Mesothelial cell of epicardium (in vitro differentiated cells): Measurements from ENCODE around the gene PRKD1. TPM values are rescaled to one million over a fixed set of nuclear protein-coding genes. Genes with fewer than 3 reads are reported as not detected.

Experiments used
- DNase-seq, 2 experiments: peaks; one replicate each; pipeline ENCODE4 v3.0.0; 2021; ENCODE audit warnings: low spot score in 2 of 2; ENCODE audit not compliant: unreplicated experiment in 2 of 2
- H3K27ac Mint-ChIP-seq: 2 replicates; pipeline ENCODE4 v1.8.0; 2021; ENCODE audit warnings: mixed read lengths
- H3K27me3 Mint-ChIP-seq: 2 replicates; pipeline ENCODE4 v1.8.0; 2021; ENCODE audit warnings: low read depth, mixed read lengths
- H3K36me3 Mint-ChIP-seq: 2 replicates; pipeline ENCODE4 v1.8.0; 2021; ENCODE audit warnings: mixed read lengths
- H3K4me1 Mint-ChIP-seq: 2 replicates; pipeline ENCODE4 v1.8.0; 2021; ENCODE audit warnings: mixed read lengths
- H3K4me3 Mint-ChIP-seq: 2 replicates; pipeline ENCODE4 v1.8.0; 2021; ENCODE audit warnings: mild to moderate bottlenecking, moderate library complexity, mixed read lengths
- H3K9me3 Mint-ChIP-seq: 2 replicates; pipeline ENCODE4 v1.8.0; 2021; ENCODE audit warnings: mixed read lengths
- total RNA-seq: library from RNA; stranded (reverse); gene quantifications from 3 replicates; pipeline ENCODE4 v1.2.1, GENCODE V29; 2021
- TF ChIP-seq, protein P1 (sequence below): fragments of 200-600 bp; sonication (generic); IDR thresholded peaks from one replicate; pipeline ENCODE4 v1.5.0; 2021; ENCODE audit warnings: antibody characterized with exemption; ENCODE audit not compliant: unreplicated experiment

Gene PRKD1
- total RNA-seq, 1 donor from 2014 or later, result 27.3 TPM

DNA sequence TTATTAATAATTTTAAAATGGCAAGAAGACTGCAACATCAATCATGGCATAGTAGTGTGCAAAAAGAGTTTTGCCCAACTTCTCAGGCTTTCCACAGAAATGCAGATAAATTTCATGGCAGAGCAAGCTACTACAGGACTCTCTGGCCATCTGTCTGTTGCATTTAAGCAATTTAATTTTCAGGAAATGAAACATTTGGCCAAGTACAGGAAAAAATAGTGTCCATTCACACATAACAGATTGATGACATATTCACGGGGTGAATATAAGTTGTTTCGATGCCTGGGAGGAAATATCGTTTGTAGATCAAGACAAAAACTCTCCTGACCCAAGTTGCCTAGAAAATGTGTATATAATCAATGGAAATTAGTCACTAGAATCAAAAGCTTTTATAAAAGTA is 324.0 kb downstream of the PRKD1 start:
- no peak for DNase-seq
- Mint-ChIP-seq H3K27ac (no peak overlapping the region), H3K4me3 (no peak overlapping the region), H3K4me1 (no peaks in the 10 kb centered on the region), H3K36me3 (peaks cover 9% of the 10 kb centered on the region), H3K27me3 (no peaks in the 10 kb centered on the region), H3K9me3 (peaks cover 7% of the 10 kb centered on the region)
- TF ChIP-seq, protein P1, sequence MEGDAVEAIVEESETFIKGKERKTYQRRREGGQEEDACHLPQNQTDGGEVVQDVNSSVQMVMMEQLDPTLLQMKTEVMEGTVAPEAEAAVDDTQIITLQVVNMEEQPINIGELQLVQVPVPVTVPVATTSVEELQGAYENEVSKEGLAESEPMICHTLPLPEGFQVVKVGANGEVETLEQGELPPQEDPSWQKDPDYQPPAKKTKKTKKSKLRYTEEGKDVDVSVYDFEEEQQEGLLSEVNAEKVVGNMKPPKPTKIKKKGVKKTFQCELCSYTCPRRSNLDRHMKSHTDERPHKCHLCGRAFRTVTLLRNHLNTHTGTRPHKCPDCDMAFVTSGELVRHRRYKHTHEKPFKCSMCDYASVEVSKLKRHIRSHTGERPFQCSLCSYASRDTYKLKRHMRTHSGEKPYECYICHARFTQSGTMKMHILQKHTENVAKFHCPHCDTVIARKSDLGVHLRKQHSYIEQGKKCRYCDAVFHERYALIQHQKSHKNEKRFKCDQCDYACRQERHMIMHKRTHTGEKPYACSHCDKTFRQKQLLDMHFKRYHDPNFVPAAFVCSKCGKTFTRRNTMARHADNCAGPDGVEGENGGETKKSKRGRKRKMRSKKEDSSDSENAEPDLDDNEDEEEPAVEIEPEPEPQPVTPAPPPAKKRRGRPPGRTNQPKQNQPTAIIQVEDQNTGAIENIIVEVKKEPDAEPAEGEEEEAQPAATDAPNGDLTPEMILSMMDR, result no peak

DNA sequence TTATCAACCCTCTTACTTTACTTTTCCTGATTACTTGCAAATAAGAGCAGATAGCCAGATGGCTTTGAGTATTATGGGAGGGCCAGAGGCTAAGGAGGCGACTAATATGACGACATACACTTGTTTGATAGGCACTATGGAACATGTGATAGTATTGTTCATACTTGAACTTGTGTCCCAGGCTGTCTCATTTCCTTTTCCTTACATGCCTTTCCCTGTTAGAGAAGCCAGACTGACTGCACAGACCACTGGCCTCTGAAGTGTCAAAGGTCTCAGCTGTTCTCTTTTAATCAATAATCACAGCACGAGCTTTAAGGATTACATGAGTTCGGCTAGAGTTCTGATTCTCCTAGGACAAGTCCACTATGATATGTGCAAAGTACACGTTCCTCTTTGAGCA is 326.0 kb downstream of the PRKD1 start:
- no peak for DNase-seq
- peaks cover 7% of the 10 kb centered on the region for H3K9me3 Mint-ChIP-seq
- no peaks in the 10 kb centered on the region for H3K4me1 Mint-ChIP-seq
- TF ChIP-seq, protein P1, result no peak
- no peak overlapping the region for H3K4me3 Mint-ChIP-seq
- no peaks in the 10 kb centered on the region for H3K27me3 Mint-ChIP-seq
- H3K36me3 Mint-ChIP-seq, result peaks cover 11% of the 10 kb centered on the region
- H3K27ac Mint-ChIP-seq, result no peak overlapping the region

DNA sequence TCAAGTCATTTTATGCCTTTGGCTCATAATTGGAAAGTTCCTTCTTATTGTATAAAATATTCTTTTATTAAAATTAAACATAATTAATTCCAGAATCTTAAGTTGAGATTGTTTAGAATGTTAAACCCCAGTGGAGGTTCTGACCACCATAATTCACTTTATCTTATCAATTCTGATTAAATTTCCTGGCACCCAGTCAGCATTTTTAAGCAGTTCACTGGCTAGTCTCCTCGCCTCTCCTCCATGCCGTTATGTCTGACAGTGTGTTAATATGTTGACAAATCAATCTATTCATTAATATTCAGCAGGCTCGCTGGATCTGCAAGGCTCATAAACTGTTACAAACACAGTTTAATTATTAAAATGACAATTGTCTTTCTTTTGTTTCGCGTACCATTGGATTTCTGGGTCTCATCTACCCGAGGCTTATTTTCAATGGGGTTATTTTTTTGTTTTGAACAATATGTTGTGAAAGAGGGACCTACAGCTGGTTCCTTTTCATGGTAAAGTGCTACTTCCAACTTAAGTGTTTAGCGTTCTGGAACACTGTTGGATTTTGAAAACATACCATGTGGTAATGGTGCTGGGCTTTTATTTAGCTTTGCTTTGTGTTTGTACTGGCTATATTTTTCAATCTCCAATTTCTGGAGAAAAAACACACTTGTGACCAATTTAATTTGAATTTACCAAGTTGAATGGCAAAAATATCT is 339.7 kb downstream of the PRKD1 start:
- no peaks in the 10 kb centered on the region for H3K9me3 Mint-ChIP-seq
- H3K27me3 Mint-ChIP-seq, result no peaks in the 10 kb centered on the region
- peaks cover 30% of the 10 kb centered on the region for H3K4me1 Mint-ChIP-seq
- DNase-seq, result no peak
- no peaks in the 10 kb centered on the region for H3K36me3 Mint-ChIP-seq
- no peak overlapping the region for H3K4me3 Mint-ChIP-seq
- no peak overlapping the region for H3K27ac Mint-ChIP-seq
- TF ChIP-seq, protein P1, result no peak

DNA sequence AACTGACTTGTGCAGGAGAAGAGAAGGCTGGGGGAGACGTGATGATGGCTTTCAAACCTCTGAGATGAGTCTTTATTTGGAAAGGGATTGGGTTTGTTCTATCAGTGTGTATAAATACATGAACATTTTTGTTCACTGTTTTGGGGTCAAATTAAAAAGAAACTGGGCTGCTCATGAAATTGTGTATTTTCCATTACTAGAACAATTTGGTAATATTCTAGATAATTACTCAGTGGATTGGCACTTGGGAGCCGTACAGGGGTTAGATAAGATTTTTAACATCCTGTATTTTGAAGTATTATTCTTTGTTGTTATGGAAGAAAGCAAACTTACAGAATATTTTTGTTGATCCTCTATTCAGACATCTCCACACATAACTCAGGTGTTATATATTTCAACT is 340.6 kb downstream of the PRKD1 start:
- Mint-ChIP-seq H3K4me1 (peaks cover 30% of the 10 kb centered on the region), H3K27me3 (no peaks in the 10 kb centered on the region), H3K9me3 (no peaks in the 10 kb centered on the region), H3K4me3 (no peak overlapping the region), H3K36me3 (no peaks in the 10 kb centered on the region), H3K27ac (no peak overlapping the region)
- no peak for DNase-seq
- TF ChIP-seq, protein P1, result no peak

DNA sequence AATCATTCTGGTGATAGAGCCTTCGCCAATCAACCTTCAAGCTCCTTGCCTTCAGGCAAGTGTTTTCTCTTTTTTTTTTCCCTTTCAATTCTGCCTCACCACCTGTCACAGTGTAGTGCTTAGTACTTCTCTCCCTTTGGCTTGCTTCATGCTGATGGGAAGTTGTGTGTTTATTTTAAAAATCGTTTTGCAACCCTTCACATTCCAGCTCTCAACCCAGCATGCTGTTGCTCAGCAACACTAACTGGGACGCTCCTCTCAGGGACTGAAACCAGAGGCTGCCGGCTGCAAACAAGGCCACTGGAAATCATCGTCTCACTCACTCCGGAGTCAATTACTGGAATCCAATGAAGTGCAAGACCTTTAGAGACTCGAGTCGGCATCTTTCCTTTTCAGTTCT is 342.7 kb downstream of the PRKD1 start:
- no peak for DNase-seq
- H3K36me3 Mint-ChIP-seq, result no peaks in the 10 kb centered on the region
- H3K4me1 Mint-ChIP-seq, result peaks cover 22% of the 10 kb centered on the region
- no peaks in the 10 kb centered on the region for H3K27me3 Mint-ChIP-seq
- H3K4me3 Mint-ChIP-seq, result no peak overlapping the region
- H3K9me3 Mint-ChIP-seq, result no peaks in the 10 kb centered on the region
- H3K27ac Mint-ChIP-seq, result peak overlapping the region; percentile 10
- TF ChIP-seq, protein P1, result no peak
